AG04449 (cell line): Measurements from ENCODE around the gene SWI5.
"Not testable (repeated sequence)": the region's sequence is repeated elsewhere in the genome, so short reads cannot be mapped to it uniquely, and the experiment has no call there.

Source experiments
- CTCF ChIA-PET: fragments of 350-600 bp; formaldehyde crosslinking; extraction: SDS; loops from one replicate; lab custom pipeline; 2021; ENCODE audit warnings: antibody characterized with exemption; lab: Yijun Ruan, JAX
- POLR2A ChIA-PET: fragments of 400-600, 350-600 bp; formaldehyde crosslinking; extraction: SDS; loops from one replicate; lab custom pipeline; 2020; ENCODE audit warnings: antibody characterized with exemption, inconsistent platforms; lab: Yijun Ruan, JAX
- DNase-seq: peaks from one replicate; pipeline ENCODE4 v3.0.0-alpha.2; 2010; ENCODE audit warnings: low read depth, low spot score
- H3K4me3 ChIP-seq: 2 replicates; pipeline ENCODE4 v1.5.1; 2011; ENCODE audit warnings: low read depth, mild to moderate bottlenecking, control low read depth, low read length
- TF ChIP-seq, protein P1 (sequence below): IDR thresholded peaks from one replicate; pipeline ENCODE4 v1.5.1; 2011; ENCODE audit warnings: mild to moderate bottlenecking, moderate library complexity, low read length, control low read depth, inconsistent platforms; ENCODE audit not compliant: insufficient read depth; ENCODE audit errors: missing control alignments

Gene SWI5

DNA sequence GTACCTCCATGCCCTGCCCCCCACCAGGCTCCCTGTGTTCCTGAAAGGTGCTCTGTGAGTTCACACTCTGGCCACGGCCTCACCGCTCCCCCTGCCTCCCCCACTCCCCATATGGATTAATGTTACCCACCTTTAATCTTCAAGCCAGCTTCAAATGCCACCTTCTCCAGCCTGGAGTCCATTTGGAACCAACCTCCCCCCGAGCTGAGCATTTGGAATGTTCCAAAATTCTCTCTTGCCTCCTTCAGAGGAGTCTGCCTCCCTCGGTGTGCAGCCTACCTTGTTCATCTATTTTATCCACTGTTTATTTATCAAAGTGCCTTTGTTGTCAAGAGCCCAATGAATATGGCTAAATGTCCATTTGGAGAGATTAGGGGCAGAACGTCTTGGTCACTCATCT, 4.6 kb upstream of the SWI5 start:
- TF ChIP-seq, protein P1, sequence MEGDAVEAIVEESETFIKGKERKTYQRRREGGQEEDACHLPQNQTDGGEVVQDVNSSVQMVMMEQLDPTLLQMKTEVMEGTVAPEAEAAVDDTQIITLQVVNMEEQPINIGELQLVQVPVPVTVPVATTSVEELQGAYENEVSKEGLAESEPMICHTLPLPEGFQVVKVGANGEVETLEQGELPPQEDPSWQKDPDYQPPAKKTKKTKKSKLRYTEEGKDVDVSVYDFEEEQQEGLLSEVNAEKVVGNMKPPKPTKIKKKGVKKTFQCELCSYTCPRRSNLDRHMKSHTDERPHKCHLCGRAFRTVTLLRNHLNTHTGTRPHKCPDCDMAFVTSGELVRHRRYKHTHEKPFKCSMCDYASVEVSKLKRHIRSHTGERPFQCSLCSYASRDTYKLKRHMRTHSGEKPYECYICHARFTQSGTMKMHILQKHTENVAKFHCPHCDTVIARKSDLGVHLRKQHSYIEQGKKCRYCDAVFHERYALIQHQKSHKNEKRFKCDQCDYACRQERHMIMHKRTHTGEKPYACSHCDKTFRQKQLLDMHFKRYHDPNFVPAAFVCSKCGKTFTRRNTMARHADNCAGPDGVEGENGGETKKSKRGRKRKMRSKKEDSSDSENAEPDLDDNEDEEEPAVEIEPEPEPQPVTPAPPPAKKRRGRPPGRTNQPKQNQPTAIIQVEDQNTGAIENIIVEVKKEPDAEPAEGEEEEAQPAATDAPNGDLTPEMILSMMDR: no peak
- POLR2A ChIA-PET: no interaction called here
- CTCF ChIA-PET: interaction anchor here (1.1 to 1.6 kb wide), 2 partner anchors 19 to 71 kb away, joined by 3 read pairs; no protein-coding TSS in a partner anchor

DNA sequence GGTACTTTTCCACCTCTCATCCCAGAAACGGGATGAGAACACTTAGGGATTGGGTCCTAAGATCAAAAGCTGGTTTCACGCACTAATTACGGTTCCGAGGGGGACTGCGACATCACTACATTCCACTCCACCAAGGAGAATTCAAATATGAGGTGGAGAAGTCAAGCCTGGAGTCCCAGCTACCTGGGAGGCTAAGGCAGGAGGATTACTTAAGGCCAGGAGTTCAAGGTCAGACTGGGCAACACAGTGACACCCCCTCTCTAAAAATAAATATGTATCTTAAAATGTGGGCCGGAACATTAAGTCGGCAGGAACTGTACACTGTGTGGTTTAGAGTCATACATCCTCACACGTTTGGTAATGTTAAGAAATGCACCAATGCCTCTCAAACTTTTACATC, 1.8 kb upstream of the SWI5 start:
- DNase-seq: no peak
- TF ChIP-seq, protein P1: no peak
- POLR2A ChIA-PET: no interaction called here
- CTCF ChIA-PET: interaction anchor here (1.2 to 1.9 kb wide), 2 partner anchors 10 to 19 kb away, joined by 4 to 6 read pairs; no protein-coding TSS in a partner anchor
- peak overlapping the region; percentile 92 for H3K4me3 ChIP-seq

More for the DNA sequence above, 4.6 kb upstream of the SWI5 start:
- DNase-seq: no peak
- no peak overlapping the region for H3K4me3 ChIP-seq

DNA sequence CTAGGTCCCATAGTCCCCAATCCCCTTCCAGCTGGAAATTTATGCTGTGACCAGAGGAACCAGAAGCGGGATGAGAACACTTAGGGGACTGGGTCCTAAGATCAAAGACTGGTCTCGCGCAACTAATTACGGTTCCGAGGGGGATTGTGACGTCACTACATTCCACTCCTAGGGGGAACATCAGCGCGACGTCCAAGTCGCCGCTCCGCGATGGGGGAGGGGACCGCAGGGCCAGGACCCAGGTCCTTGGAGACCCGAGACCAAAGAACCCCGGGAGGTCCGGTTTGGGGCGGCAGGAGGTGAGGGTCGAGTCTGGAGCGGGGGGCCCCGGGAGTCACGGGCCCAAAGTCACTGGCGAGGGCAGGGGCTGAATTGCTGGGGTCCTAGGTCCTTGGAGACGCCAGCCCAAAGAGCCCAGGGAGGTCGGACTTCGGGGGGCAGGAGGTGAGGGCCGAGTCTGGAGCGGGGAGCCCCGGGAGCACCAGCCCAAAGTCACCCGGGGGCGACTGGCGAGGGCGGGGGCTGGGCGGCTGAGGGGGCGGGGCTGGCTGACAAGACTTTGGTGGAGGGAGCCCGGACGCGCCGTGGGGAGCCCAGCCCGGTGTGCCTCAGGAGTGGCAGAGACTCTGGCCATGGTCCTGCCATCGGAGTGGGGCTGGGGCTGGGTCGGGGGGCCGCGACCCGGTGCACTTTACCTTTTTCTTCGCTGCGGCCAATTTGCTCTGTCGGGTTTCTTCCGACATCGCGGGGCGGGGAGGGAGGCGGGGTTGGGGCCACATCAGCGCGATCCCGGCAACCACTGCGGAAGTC, 673 bp upstream of the SWI5 start, which contains the start of gene GOLGA2:
Gene GOLGA2 (minus strand): TSS at position 810 of the 810 bp plus-strand sequence. CDS start 31 bp downstream, at position 779.
- H3K4me3 ChIP-seq: peak within 1 kb of the TSS; percentile 92
- TF ChIP-seq, protein P1: no peak
- DNase-seq: no peak
- POLR2A ChIA-PET: interaction anchor here (0.5 to 0.9 kb wide), 12 partner anchors 14 to 96 kb away, joined by 3 to 5 read pairs (median 3); partner anchors contain the start of gene URM1
- CTCF ChIA-PET: interaction anchor here (0.6 to 1.0 kb wide), 4 partner anchors 18 to 158 kb away, joined by 3 to 5 read pairs (median 3); no protein-coding TSS in a partner anchor

GRCh38 chr9:128276574-128277270, 646 bp downstream of the SWI5 start:
- H3K4me3 ChIP-seq: peak overlapping the region; percentile 85
- POLR2A ChIA-PET: interaction anchor here (0.9 kb wide), 4 partner anchors 15 to 95 kb away, joined by 3 to 5 read pairs (median 4); partner anchors contain the start of gene URM1
- CTCF ChIA-PET: interaction anchor here (1.0 to 2.1 kb wide), 4 partner anchors 12 to 163 kb away, joined by 3 to 11 read pairs (median 4); no protein-coding TSS in a partner anchor
- TF ChIP-seq, protein P1: no peak
- no peak for DNase-seq

DNA sequence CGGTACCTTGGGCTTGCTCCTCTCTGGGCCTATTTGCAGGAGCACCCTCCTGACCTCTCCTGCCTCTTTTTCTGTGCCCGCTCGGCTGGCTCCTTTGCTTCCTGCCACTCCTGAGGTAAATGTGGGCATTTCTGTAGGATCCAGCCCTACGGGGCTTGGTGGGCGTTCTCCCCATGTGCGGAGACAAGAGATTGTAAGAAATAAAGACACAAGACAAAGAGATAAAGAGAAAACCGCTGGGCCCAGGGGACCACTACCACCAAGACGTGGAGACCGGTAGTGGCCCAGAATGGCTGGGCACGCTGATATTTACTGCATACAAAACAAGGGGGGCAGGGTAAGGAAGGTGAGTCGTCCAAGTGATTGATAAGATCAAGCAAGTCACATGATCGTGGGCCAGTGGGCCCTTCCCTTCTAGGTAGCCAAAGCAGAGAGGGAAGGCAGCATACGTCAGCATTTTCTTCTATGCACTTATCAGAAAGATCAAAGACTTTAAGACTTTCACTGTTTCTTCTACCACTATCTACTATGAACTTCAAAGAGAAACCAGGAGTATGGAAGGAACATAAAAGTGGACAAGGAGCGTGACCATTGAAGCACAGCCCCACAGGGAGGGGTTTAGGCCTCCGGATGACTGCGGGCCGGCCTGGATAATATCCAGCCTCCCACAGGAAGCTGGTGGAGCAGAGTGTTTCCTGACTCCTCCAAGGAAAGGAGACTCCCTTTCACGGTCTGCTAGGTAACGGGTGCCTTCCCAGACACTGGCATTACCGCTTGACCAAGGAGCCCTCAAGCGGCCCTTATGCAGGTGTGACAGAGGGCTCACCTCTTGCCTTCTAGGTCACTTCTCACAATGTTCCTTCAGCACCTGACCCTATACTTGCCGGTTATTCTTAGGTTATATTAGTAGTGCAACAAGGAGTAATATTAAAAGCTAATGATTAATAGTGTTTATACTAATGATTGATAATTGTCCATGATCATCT, 3.3 kb downstream of the SWI5 start:
- DNase-seq, H3K4me3 ChIP-seq, POLR2A ChIA-PET: not testable (repeated sequence)
- CTCF ChIA-PET: interaction anchor here (0.9 to 4.4 kb wide), 3 partner anchors 13 to 24 kb away, joined by 3 to 33 read pairs (median 9); no protein-coding TSS in a partner anchor
